ENCODE results near the gene LY6G5B. TPM values are rescaled to one million over a fixed set of nuclear protein-coding genes. Genes with fewer than 3 reads are reported as not detected.

LY6G5B gene
- total RNA-seq, 2 donors from 2014 or later, result 0.67 to 1.8 TPM

DNA sequence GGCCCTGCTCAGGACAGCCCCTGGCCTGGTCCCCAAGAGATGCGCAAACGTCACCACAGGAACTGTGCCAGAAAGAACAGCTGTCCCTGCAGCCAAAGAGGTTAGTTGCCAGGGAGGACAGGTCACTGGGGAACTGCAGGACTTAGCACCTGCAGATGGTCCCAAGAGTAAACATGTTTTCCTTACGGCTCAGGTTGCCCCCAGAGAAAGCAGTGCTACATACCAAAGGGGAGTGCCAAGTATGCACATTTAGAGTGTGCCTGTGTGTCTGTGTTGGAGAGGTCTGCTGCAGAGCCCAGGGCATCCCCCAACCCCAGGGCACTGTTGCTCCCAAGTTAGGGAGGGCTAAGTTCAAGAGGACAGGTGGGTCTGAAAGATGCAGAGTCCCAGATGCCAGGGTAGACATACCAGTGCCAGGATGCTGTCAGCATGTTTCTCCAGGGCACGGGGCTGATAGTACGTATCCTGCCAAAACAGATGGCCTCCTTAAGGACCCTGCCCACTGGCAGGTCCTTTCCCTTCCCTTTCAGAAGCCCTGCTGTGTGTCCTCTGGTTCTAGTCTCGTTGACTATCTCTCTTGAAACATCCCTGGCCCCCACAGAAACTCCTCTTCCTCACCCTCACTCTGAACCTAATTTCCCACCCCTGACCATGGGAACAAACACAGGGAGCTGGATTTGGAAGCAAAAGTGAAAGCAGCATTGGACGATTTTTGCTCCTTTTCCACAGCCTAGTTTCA, 32.1 kb downstream of the LY6G5B start:
- peaks cover 30% of the 10 kb centered on the region for H3K36me3 ChIP-seq
- H3K27me3 ChIP-seq, result no peaks in the 10 kb centered on the region
- H3K4me1 ChIP-seq, result peaks cover 0 to 22% of the 10 kb centered on the region in 2 donors
- TF ChIP-seq, protein P1, sequence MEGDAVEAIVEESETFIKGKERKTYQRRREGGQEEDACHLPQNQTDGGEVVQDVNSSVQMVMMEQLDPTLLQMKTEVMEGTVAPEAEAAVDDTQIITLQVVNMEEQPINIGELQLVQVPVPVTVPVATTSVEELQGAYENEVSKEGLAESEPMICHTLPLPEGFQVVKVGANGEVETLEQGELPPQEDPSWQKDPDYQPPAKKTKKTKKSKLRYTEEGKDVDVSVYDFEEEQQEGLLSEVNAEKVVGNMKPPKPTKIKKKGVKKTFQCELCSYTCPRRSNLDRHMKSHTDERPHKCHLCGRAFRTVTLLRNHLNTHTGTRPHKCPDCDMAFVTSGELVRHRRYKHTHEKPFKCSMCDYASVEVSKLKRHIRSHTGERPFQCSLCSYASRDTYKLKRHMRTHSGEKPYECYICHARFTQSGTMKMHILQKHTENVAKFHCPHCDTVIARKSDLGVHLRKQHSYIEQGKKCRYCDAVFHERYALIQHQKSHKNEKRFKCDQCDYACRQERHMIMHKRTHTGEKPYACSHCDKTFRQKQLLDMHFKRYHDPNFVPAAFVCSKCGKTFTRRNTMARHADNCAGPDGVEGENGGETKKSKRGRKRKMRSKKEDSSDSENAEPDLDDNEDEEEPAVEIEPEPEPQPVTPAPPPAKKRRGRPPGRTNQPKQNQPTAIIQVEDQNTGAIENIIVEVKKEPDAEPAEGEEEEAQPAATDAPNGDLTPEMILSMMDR (IDR thresholded peaks at IDR 0.05), result no peak
- peak overlapping the region; percentile 78 to 82 for H3K4me3 ChIP-seq
- H3K27ac ChIP-seq, result peak overlapping the region; percentile 97 to 98
- no peak for DNase-seq (ENCODE audit: low spot score)
- no peaks in the 10 kb centered on the region for H3K9me3 ChIP-seq

DNA sequence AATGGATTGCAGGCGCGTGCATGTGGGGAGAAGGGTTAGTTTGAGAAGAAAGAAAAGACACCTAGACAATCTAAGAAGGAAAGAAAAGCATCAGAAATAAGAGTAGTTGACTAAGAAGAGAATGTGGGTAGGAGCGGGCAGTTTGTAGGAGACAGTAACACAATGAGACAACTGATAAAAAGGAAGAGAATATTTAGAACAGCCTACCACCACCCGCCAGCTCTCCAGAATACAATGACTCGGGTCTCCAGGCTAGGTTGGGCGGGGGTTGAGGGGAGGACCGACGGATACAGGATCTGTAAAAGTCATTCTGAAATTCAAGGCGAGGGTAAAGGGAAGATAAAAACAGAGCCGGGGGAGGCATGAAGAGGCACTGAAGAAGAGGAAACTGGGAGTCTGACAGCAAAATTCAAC, 32.6 kb downstream of the LY6G5B start:
- Histone ChIP-seq H3K9me3 (no peaks in the 10 kb centered on the region), H3K36me3 (peaks cover 24% of the 10 kb centered on the region), H3K4me3 (peak overlapping the region; percentile 78 to 82), H3K4me1 (peaks cover 0 to 22% of the 10 kb centered on the region in 2 donors), H3K27ac (peak overlapping the region; percentile 97 to 98), H3K27me3 (no peaks in the 10 kb centered on the region)
- TF ChIP-seq, protein P1 (IDR thresholded peaks at IDR 0.05), result no peak
- no peak for DNase-seq (ENCODE audit: low spot score)

DNA sequence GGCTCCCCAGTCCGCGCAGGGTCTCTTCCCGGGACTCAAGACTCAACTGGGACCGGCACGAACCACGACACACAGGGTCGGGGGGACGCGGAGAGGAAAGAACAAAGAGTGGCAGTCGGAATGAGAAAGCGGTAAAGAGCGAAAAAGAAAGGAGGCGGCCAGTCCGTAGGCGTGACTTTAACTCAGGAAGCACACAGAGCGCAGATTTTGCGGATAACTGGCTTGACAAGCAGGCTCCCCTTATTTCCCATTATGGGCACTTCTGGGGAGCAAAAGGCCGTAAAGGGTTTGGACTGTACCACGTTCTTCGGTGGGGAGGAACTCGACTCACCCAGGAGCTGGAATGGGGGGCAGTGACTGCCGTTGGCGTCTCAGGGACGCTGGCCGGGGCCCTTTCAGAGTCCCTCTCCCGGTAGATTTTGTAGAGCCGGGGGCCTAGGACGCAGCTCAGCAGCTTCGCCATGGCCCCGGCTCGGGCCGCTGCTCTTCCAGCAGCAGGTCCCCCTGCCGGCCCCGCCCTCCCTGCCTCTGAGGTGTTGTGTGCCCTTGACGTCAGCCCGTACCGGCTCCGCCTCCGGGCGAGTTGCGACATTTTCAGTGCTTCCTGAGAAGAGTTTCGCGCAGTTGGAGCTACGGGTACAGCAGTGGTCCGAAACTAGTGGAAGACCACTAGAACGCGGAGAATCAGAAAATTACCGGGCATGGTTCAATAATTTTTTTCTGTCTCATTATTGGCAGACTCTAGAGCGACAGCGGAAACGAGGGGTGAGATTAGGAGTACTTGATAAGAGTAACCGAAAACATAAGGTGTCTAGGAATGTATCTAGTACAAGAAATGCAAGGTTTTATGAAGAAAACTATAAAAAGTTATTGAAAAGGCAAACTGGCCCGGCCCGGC, 33.3 kb downstream of the LY6G5B start, which contains the start of gene ABHD16A:
TSS of gene ABHD16A (minus strand) at position 506 of the 898 bp plus-strand sequence. CDS start at position 463, 43 bp downstream.
- Histone ChIP-seq H3K4me3 (peak within 1 kb of the TSS; percentile 78 to 82), H3K27me3 (no peaks in the 10 kb centered on the region), H3K4me1 (peaks cover 0 to 18% of the 10 kb centered on the region in 2 donors), H3K9me3 (no peaks in the 10 kb centered on the region), H3K36me3 (peaks cover 21% of the 10 kb centered on the region), H3K27ac (peak within 1 kb of the TSS; percentile 97 to 98)
- peak; percentile 99 for DNase-seq (ENCODE audit: low spot score)
- TF ChIP-seq, protein P1 (IDR thresholded peaks at IDR 0.05), result peak in 1 of 2 donors; percentile 30

DNA sequence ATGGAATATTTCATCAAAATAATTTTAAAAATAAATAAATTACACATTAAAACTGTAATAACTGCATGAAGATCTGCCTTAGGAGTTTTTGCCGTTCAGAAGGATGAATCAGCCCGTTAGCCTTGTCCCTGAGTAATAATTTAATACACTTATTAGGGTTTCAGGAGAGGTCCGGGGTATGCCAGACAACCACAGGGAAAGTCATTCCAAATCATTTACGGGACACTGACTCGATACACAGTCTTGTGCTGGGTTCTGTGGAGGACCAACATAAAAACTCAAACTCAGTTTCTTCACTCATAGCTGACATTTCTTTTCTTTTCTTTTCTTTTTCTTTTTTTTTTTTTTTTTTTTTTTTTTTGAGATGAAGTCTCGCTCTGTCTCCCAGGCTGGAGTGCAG, 36.2 kb downstream of the LY6G5B start:
- Histone ChIP-seq H3K4me1 (peaks cover 0 to 15% of the 10 kb centered on the region in 2 donors), H3K27ac (no peak overlapping the region), H3K27me3 (no peaks in the 10 kb centered on the region), H3K9me3 (no peaks in the 10 kb centered on the region), H3K36me3 (no peaks in the 10 kb centered on the region), H3K4me3 (no peak overlapping the region)
- DNase-seq (ENCODE audit: low spot score), result no peak
- TF ChIP-seq, protein P1 (IDR thresholded peaks at IDR 0.05), result no peak

DNA sequence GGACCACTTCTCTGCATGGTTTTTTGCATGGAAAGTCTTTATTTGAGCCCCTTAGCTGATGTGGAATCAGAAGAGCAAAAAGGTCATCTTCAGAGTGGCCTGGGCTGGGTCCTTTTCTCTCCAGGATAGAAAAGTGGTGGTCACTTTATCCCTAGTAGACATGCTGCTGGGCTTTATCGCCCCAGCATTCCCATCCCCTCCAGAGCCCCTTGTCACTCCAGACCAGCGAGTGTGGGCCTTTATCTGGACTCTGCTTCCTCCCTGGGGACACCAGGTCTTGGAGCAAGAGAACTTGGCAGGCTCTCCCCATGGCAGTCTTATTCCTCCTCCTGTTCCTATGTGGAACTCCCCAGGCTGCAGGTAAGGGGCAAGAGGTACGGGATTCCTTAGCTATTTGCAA, 36.8 kb downstream of the LY6G5B start, which contains the start of gene LY6G6F:
TSS of gene LY6G6F (plus strand) at position 268 of the 400 bp plus-strand sequence. CDS start at position 309, 41 bp downstream.
- Histone ChIP-seq H3K27ac (no peak within 1 kb of the TSS), H3K4me3 (no peak within 1 kb of the TSS), H3K4me1 (peaks cover 0 to 8% of the 10 kb centered on the region in 2 donors), H3K27me3 (no peaks in the 10 kb centered on the region), H3K36me3 (no peaks in the 10 kb centered on the region), H3K9me3 (no peaks in the 10 kb centered on the region)
- TF ChIP-seq, protein P1 (IDR thresholded peaks at IDR 0.05), result no peak
- DNase-seq (ENCODE audit: low spot score), result no peak

All from right atrium auricular region (tissue), 2 donors.